Mesendoderm (in vitro differentiated cells): ENCODE results near the gene MSI1.

Experiments
- DNase-seq: peaks from one replicate; pipeline ENCODE4 v3.0.0; 2013
- H2AK5ac ChIP-seq: 2 replicates; pipeline ENCODE4 v1.6.1; 2013; ENCODE audit warnings: low read length, inconsistent platforms
- H2BK120ac ChIP-seq: 2 replicates; pipeline ENCODE4 v1.6.1; 2013; ENCODE audit warnings: low read depth, mild to moderate bottlenecking, low read length, moderate library complexity, mixed read lengths
- H2BK15ac ChIP-seq: replicated peaks from 2 replicates; pipeline ENCODE4 v1.6.1; 2013; ENCODE audit warnings: low read depth, mild to moderate bottlenecking, moderate library complexity
- H2BK5ac ChIP-seq: 2 replicates; pipeline ENCODE4 v1.6.1; 2013; ENCODE audit warnings: low read length, inconsistent platforms
- H3K18ac ChIP-seq: 2 replicates; pipeline ENCODE4 v1.6.1; 2013; ENCODE audit warnings: mild to moderate bottlenecking, low read length, mixed read lengths
- H3K23ac ChIP-seq: one replicate; pipeline ENCODE4 v1.6.1; 2013; ENCODE audit warnings: low read length
- H3K27ac ChIP-seq: 2 replicates; pipeline ENCODE4 v1.5.1; 2013; ENCODE audit warnings: low read depth, mild to moderate bottlenecking, inconsistent platforms, low read length, moderate library complexity
- H3K27me3 ChIP-seq: 2 replicates; pipeline ENCODE4 v1.6.1; 2013; ENCODE audit warnings: low read length, control low read depth, mild to moderate bottlenecking, inconsistent platforms; ENCODE audit not compliant: insufficient read depth, poor library complexity
- H3K36me3 ChIP-seq: 2 replicates; pipeline ENCODE4 v1.6.1; 2013; ENCODE audit warnings: low read length, inconsistent platforms; ENCODE audit not compliant: control insufficient read depth, insufficient read depth
- H3K4ac ChIP-seq: one replicate; pipeline ENCODE4 v1.6.1; 2013; ENCODE audit warnings: low read depth, mild to moderate bottlenecking, low read length, moderate library complexity
- H3K4me1 ChIP-seq: 2 replicates; pipeline ENCODE4 v1.6.1; 2013; ENCODE audit warnings: low read depth, low read length, inconsistent platforms; ENCODE audit not compliant: control insufficient read depth
- H3K4me2 ChIP-seq: 2 replicates; pipeline ENCODE4 v1.6.1; 2013; ENCODE audit warnings: low read length
- H3K4me3 ChIP-seq: 2 replicates; pipeline ENCODE4 v1.5.1; 2013; ENCODE audit warnings: mild to moderate bottlenecking, low read length
- H3K56ac ChIP-seq: one replicate; pipeline ENCODE4 v1.6.1; 2013; ENCODE audit warnings: low read length
- H3K79me1 ChIP-seq: 2 replicates; pipeline ENCODE4 v1.6.1; 2013; ENCODE audit warnings: low read length, inconsistent platforms
- H3K79me2 ChIP-seq: 2 replicates; pipeline ENCODE4 v1.6.1; 2013; ENCODE audit warnings: mild to moderate bottlenecking, low read length; ENCODE audit not compliant: control insufficient read depth, insufficient read depth
- H3K9ac ChIP-seq: 2 replicates; pipeline ENCODE4 v1.6.1; 2013; ENCODE audit warnings: low read length, inconsistent platforms
- H4K5ac ChIP-seq: one replicate; pipeline ENCODE4 v1.6.1; 2013; ENCODE audit warnings: low read length
- H4K8ac ChIP-seq: one replicate; pipeline ENCODE4 v1.6.1; 2013; ENCODE audit warnings: low read depth, mild to moderate bottlenecking, control low read depth, low read length, moderate library complexity
- WGBS: extraction: QIAGEN DNeasy Blood & Tissue Kit; methylation state at CpG from one replicate; pipeline ENCODE4 v1.1.7; 2013; ENCODE audit warnings: low lambda C conversion rate, missing lambda C conversion rate; ENCODE audit not compliant: insufficient coverage; ENCODE audit errors: extremely low coverage; 5-methylcytosine and 5-hydroxymethylcytosine counted together

Gene MSI1

DNA sequence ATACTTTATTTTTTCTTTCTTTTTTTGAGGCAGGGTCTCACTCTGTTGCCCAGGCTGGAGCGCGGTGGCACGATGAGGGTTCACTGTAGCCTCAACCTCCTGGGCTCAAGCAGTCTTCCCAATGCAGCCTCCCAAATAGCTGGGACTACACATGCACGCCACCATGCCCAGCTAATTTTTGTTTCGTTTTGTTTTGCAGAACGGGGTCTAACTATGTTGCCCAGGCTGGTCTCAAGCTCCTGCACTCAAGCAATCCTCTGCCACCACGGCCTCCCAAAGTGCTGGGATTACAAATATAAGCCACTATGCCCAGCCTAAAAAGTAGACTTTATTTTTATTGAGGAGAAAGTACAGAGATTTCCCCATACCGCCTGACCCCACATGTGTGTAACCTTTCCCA, 4.7 kb upstream of the MSI1 start:
- no peak overlapping the region for H3K4ac ChIP-seq
- H2BK15ac ChIP-seq = no peak overlapping the region
- H4K8ac ChIP-seq = no peak overlapping the region
- H3K9ac ChIP-seq = no peak overlapping the region
- peaks cover 11% of the 10 kb centered on the region for H3K4me1 ChIP-seq
- H3K23ac ChIP-seq = no peak overlapping the region
- H2AK5ac ChIP-seq = no peak overlapping the region
- H3K27me3 ChIP-seq = no peaks in the 10 kb centered on the region
- no peak overlapping the region for H2BK5ac ChIP-seq
- no peak overlapping the region for H4K5ac ChIP-seq
- H3K4me2 ChIP-seq = no peak overlapping the region
- H3K56ac ChIP-seq = no peak overlapping the region
- no peak overlapping the region for H3K4me3 ChIP-seq
- no peak overlapping the region for H2BK120ac ChIP-seq
- DNase-seq = no peak
- no CpG with 5 or more reads among the region's 8 CpGs for WGBS
- no peak overlapping the region for H3K18ac ChIP-seq
- no peaks in the 10 kb centered on the region for H3K79me1 ChIP-seq
- H3K79me2 ChIP-seq = no peaks in the 10 kb centered on the region
- H3K36me3 ChIP-seq = no peaks in the 10 kb centered on the region
- H3K27ac ChIP-seq = no peak overlapping the region

DNA sequence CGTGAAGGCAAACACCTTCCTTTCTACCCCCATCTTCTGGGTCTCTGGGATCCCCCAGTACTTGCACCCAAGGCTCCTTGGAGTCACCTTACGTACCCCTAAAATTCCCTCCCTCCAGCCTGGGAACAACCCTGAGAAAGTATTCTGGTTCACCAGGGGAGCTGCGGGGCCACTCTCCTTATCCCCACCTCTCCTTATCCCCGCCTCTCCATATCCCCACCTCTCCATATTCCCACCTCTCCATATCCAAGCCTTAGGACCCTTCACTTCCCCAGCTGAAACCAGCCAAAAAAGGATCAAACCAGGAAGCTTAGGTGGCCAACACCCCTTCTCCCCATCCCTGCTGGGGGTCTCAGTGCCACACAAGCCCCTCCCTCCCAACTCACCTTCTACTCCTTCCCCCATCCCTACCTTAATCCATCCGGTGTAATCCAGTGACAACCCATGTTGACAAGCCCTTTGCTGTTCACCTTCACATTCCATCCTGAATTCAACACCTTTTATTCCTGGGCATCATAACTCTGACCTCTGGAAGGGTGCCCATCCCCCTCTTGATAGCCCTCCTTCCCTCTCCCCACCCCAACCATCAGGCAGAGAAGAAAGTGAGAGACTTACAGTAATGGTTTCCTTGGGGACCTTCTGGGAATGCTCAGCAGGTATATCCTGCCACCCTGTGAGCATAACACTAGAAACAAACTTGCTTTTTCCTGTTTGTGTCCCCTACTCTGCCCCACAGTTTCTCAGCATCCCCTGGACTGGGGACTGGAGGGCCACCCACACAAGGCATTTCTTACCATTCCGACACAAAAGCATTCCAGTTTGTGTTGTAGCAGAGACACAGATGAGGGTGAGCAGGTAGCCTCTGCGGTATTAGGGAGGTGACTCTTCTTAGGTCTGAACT, 1.6 kb upstream of the MSI1 start:
- Histone ChIP-seq H3K9ac (peak overlapping the region; percentile 79), H3K4ac (peak overlapping the region; percentile 39), H2AK5ac (peak overlapping the region; percentile 29), H3K36me3 (no peaks in the 10 kb centered on the region), H3K79me2 (peaks cover 9% of the 10 kb centered on the region), H3K23ac (peak overlapping the region; percentile 57), H3K4me3 (no peak overlapping the region), H3K56ac (peak overlapping the region; percentile 88), H2BK120ac (no peak overlapping the region), H3K4me2 (peak overlapping the region; percentile 98), H3K18ac (peak overlapping the region; percentile 99), H3K27me3 (no peaks in the 10 kb centered on the region), H2BK5ac (no peak overlapping the region), H3K4me1 (peaks cover 13% of the 10 kb centered on the region), H3K79me1 (peaks cover 6% of the 10 kb centered on the region), H4K5ac (no peak overlapping the region), H2BK15ac (no peak overlapping the region), H3K27ac (no peak overlapping the region), H4K8ac (no peak overlapping the region)
- DNase-seq = no peak
- WGBS = no CpG with 5 or more reads among the region's 7 CpGs

DNA sequence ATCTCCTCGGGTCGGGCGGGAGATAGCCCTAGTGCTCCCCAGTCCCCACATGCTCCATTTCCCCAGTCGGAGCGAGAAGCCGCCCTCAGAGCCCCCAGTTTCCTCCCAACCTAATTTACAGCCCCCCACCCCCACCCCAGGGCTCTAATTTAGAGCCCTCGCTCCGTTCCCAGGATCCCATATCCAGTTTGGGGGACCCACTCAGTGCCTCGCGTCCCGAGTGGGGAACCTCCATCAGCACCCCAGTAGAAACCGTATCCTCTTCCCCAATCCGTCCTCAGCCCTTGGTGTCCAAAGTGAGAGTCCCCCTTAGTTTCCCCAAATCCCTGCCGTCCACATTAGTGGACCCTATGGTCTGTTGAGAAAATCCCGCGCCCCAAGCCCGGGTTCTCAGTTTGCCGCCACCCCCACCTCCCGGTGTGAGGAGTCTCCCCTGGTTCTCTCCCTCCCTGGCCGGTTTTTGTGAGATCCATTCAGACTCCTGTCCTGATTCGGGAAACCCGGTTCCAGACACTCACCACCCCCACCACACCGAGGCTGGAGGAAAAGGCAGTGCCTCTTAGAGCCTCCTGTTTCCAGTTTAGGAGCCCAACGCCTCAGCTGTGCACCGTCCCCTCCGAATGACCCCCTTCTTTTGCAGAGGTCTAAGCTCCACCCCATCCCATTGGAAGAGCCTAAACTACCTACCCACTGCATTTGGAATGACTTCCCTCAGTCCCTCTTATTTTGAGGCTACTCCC, 809 bp upstream of the MSI1 start:
- Histone ChIP-seq H3K56ac (peak overlapping the region; percentile 88), H2AK5ac (no peak overlapping the region), H2BK120ac (peak overlapping the region; percentile 17), H3K27me3 (no peaks in the 10 kb centered on the region), H3K23ac (peak overlapping the region; percentile 91), H3K4ac (peak overlapping the region; percentile 56), H4K5ac (no peak overlapping the region), H3K27ac (no peak overlapping the region), H3K9ac (peak overlapping the region; percentile 79), H3K36me3 (no peaks in the 10 kb centered on the region), H3K4me2 (peak overlapping the region; percentile 98), H2BK5ac (no peak overlapping the region), H3K4me1 (peaks cover 13% of the 10 kb centered on the region), H3K79me1 (peaks cover 6% of the 10 kb centered on the region), H2BK15ac (no peak overlapping the region), H3K18ac (peak overlapping the region; percentile 99), H4K8ac (peak overlapping the region; percentile 83), H3K4me3 (peak overlapping the region; percentile 48), H3K79me2 (peaks cover 9% of the 10 kb centered on the region)
- DNase-seq = no peak
- no CpG with 5 or more reads among the region's 26 CpGs for whole genome bisulfite sequencing

DNA sequence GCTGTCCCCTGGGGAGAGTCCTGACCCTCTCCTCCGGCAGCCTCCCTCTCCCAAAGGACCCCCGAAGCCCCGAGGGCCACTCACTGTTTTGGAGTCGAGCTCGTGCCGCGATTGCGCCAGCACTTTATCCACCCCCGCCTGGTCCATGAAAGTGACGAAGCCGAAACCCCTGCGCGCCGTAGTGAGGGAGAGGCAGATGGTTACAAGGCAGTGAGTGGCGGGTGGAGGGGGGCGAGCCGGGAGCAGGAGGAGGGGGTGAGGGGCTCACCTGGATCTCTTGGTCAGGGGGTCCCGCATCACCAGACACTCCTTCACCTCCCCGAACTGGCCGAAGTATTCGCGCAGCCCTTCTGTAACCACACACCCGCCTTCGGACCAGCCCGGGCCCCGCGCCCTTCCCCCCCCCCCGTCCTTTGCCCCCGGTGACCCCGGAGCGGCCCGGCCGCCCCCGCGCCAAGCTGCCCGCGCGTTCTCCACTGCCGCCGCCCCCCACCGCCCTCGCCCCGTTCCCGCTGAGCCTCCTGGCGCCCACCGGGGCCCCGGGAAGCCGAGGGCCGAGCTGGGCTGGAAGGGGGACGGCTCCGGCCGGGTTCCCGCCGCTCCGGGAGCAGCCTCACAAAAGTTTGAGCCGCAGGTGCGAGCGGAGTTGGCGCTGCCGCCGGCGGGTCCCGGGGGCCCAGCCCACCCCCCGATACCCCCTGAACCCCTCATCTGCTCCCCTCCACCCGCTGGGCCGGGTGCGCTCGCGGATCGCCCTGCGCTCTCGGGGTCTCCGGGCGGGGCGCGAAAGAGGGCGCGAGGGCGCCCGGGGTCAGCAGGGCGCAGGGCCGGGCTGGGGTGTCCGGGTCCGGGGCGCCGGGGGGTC, 808 bp downstream of the MSI1 start:
- Histone ChIP-seq H3K27me3 (no peaks in the 10 kb centered on the region), H3K56ac (peak overlapping the region; percentile 77), H3K9ac (peak overlapping the region; percentile 81), H3K4me3 (peak overlapping the region; percentile 57), H4K8ac (peak overlapping the region; percentile 81), H3K4ac (peak overlapping the region; percentile 98), H2BK120ac (peak overlapping the region; percentile 86), H2BK5ac (no peak overlapping the region), H3K18ac (peak overlapping the region; percentile 99), H3K79me1 (peaks cover 6% of the 10 kb centered on the region), H2BK15ac (peak overlapping the region; percentile 23), H3K23ac (no peak overlapping the region), H3K36me3 (peaks cover 2% of the 10 kb centered on the region), H3K4me2 (peak overlapping the region; percentile 72), H2AK5ac (no peak overlapping the region), H3K27ac (peak overlapping the region; percentile 56), H4K5ac (no peak overlapping the region), H3K79me2 (peaks cover 9% of the 10 kb centered on the region), H3K4me1 (peaks cover 13% of the 10 kb centered on the region)
- no CpG with 5 or more reads among the region's 86 CpGs for WGBS
- peak; percentile 53 for DNase-seq

DNA sequence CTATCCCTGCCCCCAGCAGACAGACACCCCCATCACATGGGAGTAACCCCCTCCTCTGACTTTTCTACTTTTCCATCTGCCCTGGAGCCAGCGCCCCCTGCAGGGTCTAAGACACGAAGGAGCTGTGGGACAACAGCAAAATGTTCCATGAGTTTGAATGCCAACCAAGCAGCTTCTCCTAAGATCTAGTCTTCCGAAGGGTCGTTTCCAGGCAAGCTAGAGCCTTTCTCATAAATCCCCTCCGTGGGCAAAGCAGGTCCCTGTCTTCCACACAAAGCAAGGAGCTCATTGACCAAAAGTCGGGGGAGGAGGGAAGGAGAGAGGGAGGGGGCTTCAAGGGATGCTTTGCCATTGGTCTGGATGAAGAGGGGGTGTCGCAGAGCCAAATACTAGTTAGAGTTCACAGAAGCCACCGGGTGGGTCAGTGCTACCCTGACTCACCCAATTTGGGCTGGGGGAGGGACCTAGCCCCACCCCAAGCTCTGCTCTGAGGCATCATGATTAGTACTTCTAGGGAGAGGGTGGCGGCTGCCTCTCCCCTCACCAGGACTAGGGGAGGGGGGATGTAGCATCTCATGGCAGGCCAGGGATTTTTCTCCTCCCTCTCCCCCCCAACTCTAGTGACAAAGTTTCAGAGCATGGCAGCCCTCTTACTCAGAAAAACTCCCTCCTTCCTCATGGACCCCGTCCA, 1.6 kb downstream of the MSI1 start:
- Histone ChIP-seq H3K4me2 (peak overlapping the region; percentile 72), H3K4ac (peak overlapping the region; percentile 98), H3K4me1 (peaks cover 16% of the 10 kb centered on the region), H3K27me3 (no peaks in the 10 kb centered on the region), H2AK5ac (no peak overlapping the region), H3K18ac (peak overlapping the region; percentile 99), H3K27ac (peak overlapping the region; percentile 56), H2BK5ac (no peak overlapping the region), H4K8ac (no peak overlapping the region), H2BK120ac (no peak overlapping the region), H2BK15ac (no peak overlapping the region), H3K36me3 (peaks cover 2% of the 10 kb centered on the region), H3K56ac (peak overlapping the region; percentile 77), H3K79me1 (peaks cover 6% of the 10 kb centered on the region), H3K4me3 (peak overlapping the region; percentile 47), H3K79me2 (peaks cover 12% of the 10 kb centered on the region), H3K9ac (peak overlapping the region; percentile 81), H3K23ac (no peak overlapping the region), H4K5ac (no peak overlapping the region)
- no CpG with 5 or more reads among the region's 10 CpGs for WGBS
- DNase-seq = peak; percentile 85
